Right atrium auricular region (tissue), 2 donors: ENCODE measurements around the gene QRICH1. TPM values are rescaled to one million over a fixed set of nuclear protein-coding genes. Genes with fewer than 3 reads are reported as not detected.

Source experiments
- DNase-seq: peaks from one replicate; pipeline ENCODE4 v3.0.0-alpha.2; 2019; ENCODE audit warnings: low spot score
- H3K27ac ChIP-seq, 2 donors: fragments of 200-600 bp; sonication (generic); 1 replicate in 1 of 2; 2 replicates in 1 of 2; pipeline ENCODE4 v1.5.1; 2016 to 2019
- H3K27me3 ChIP-seq, 2 donors: fragments of 200-600 bp; sonication (generic); one replicate each; pipeline versions ENCODE4 v1.5.1 to v1.6.0; 2017 to 2019
- H3K36me3 ChIP-seq: fragments of 200-600 bp; sonication (generic); one replicate; pipeline ENCODE4 v1.5.1; 2016
- H3K4me1 ChIP-seq, 2 donors: fragments of 200-600 bp; sonication (generic); one replicate each; pipeline versions ENCODE4 v1.5.1 to v1.6.0; 2017 to 2019
- H3K4me3 ChIP-seq, 2 donors: fragments of 200-600 bp; sonication (generic); 1 replicate in 1 of 2; 2 replicates in 1 of 2; pipeline ENCODE4 v1.5.1; 2017 to 2019; ENCODE audit warnings: mild to moderate bottlenecking in 1 of 2, moderate library complexity in 1 of 2
- H3K9me3 ChIP-seq, 2 donors: fragments of 200-600 bp; sonication (generic); one replicate each; pipeline ENCODE4 v1.5.1; 2019
- total RNA-seq, 2 donors: library from RNA; depleted of rRNA; stranded (reverse); fragments of >200 nt; gene quantifications; one replicate each; pipeline ENCODE4 v1.1.0, GENCODE V29; 2016
- TF ChIP-seq, protein P1 (sequence below), 2 donors: fragments of 200-600 bp; sonication (generic); IDR thresholded peaks; one replicate each; pipeline ENCODE4 v1.5.1; 2019; ENCODE audit warnings: antibody characterized with exemption in 2 of 2

The QRICH1 gene
- total RNA-seq, 2 donors from 2014 or later = 39.1 to 46.8 TPM

DNA sequence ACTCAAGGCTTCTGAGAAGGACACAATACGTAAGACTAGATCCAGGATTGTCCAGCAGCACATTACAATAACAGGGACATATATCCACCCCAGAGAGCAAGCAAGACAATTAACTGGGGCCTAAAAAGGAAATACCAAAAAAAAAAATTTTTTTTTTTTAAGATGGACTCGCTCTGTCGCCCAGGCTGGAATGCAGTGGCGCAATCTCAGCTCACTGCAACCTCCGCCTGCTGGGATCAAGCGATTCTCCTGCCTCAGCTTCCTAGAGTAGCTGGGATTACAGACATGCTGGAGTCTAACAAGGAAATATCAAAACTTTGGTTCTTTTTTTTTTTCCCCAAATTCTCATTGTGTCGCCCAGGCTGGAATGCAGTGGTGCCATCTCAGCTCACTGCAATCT is 35.9 kb downstream of the QRICH1 start:
- H3K9me3 ChIP-seq = no peaks in the 10 kb centered on the region
- H3K4me3 ChIP-seq = no peak overlapping the region
- no peak overlapping the region for H3K27ac ChIP-seq
- no peaks in the 10 kb centered on the region for H3K4me1 ChIP-seq
- no peaks in the 10 kb centered on the region for H3K27me3 ChIP-seq
- DNase-seq = no peak
- TF ChIP-seq, protein P1, sequence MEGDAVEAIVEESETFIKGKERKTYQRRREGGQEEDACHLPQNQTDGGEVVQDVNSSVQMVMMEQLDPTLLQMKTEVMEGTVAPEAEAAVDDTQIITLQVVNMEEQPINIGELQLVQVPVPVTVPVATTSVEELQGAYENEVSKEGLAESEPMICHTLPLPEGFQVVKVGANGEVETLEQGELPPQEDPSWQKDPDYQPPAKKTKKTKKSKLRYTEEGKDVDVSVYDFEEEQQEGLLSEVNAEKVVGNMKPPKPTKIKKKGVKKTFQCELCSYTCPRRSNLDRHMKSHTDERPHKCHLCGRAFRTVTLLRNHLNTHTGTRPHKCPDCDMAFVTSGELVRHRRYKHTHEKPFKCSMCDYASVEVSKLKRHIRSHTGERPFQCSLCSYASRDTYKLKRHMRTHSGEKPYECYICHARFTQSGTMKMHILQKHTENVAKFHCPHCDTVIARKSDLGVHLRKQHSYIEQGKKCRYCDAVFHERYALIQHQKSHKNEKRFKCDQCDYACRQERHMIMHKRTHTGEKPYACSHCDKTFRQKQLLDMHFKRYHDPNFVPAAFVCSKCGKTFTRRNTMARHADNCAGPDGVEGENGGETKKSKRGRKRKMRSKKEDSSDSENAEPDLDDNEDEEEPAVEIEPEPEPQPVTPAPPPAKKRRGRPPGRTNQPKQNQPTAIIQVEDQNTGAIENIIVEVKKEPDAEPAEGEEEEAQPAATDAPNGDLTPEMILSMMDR (IDR thresholded peaks at IDR 0.05) = no peak
- peaks cover 73% of the 10 kb centered on the region for H3K36me3 ChIP-seq

DNA sequence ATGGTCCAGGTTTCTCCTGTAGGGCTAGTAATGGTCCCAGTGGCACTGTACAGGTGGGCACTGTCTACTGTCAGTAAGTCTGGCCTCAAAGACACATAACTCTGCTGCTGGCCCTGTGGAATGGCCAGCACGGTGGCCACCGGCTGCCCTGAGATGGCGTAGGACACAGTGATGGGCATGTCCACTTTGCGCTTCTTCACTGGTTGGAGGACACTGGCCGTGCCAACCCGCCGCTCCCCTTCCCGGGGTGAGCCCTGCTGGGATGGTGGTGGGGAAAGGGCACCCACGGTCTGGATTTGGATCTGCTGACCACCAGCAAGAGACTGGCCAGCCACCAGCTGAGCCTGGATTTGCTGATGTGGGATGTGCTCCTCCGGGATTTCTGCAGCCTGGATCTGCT is 36.6 kb downstream of the QRICH1 start:
- Histone ChIP-seq H3K27ac (no peak overlapping the region), H3K27me3 (no peaks in the 10 kb centered on the region), H3K4me1 (no peaks in the 10 kb centered on the region), H3K36me3 (peaks cover 66% of the 10 kb centered on the region), H3K9me3 (no peaks in the 10 kb centered on the region), H3K4me3 (no peak overlapping the region)
- no peak for DNase-seq
- TF ChIP-seq, protein P1 (IDR thresholded peaks at IDR 0.05) = no peak

DNA sequence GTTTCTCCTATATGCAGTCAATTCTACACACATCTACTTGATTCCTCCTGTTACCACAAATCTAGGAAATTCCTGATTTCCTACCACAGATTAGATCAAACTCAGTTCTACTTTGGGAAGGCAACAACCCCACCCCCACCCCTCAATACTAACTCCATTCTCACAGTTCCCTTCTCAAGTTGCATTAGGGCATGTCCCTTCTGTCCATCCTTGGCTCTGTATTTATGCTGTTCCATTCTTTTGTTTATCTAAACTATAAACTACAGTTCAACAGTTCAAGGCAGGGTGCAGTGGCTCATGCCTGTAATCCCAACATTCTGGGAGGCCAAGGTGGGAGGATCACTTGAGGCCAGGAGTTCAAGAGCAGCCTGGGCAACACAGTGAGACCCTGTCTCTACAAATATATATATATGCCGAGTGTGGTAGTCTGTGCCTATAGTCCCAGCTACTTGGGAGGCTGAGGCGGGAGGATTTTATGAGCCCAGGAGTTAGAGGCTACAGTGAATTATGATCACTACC is 39.5 kb downstream of the QRICH1 start:
- H3K9me3 ChIP-seq = no peaks in the 10 kb centered on the region
- DNase-seq = no peak
- TF ChIP-seq, protein P1 (IDR thresholded peaks at IDR 0.05) = no peak
- peaks cover 49% of the 10 kb centered on the region for H3K36me3 ChIP-seq
- no peaks in the 10 kb centered on the region for H3K27me3 ChIP-seq
- H3K4me1 ChIP-seq = no peaks in the 10 kb centered on the region
- no peak overlapping the region for H3K4me3 ChIP-seq
- no peak overlapping the region for H3K27ac ChIP-seq

DNA sequence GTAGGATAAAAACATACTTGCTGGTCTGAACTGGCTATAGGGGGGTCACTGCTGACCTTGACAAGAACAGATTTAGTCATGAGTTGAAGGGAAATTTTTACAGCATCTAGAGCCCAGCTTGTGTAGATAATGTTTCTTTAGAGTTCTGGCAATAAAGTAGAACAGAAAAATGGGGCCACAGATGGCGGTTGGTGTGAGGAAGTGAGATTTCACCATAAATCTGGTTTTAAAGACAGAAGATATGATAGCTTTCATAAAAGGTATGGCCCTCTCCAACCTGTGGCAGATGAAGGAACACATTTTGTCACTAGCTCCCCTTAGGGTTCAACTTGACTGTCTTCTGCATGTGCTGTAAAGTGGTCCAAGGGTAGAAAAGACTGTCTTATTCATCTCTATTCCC is 40.3 kb downstream of the QRICH1 start:
- H3K4me1 ChIP-seq = no peaks in the 10 kb centered on the region
- no peaks in the 10 kb centered on the region for H3K27me3 ChIP-seq
- H3K4me3 ChIP-seq = no peak overlapping the region
- peaks cover 48% of the 10 kb centered on the region for H3K36me3 ChIP-seq
- no peak for DNase-seq
- H3K27ac ChIP-seq = no peak overlapping the region
- TF ChIP-seq, protein P1 (IDR thresholded peaks at IDR 0.05) = no peak
- no peaks in the 10 kb centered on the region for H3K9me3 ChIP-seq

DNA sequence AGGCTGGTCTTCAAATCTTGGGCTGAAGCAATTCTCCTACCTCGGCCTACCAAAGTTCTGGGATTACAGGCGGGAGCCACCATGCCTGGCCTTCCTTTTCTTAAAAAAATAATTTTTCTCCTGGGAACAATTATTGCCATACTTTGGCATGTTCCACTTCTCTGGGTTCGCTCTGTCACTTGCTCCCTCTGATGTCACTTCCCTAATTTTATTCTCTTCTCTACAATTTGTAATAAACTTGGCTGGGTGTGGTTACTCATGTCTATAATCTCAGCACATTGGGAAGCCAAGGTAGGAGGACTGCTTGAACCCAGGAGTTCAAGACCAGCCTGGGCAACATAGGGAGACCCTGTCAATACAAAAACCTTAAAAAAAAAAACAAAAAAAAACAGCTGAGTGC is 58.6 kb downstream of the QRICH1 start:
- H3K36me3 ChIP-seq = peaks cover 76% of the 10 kb centered on the region
- H3K4me1 ChIP-seq = no peaks in the 10 kb centered on the region
- DNase-seq = no peak
- H3K27me3 ChIP-seq = no peaks in the 10 kb centered on the region
- no peaks in the 10 kb centered on the region for H3K9me3 ChIP-seq
- no peak overlapping the region for H3K4me3 ChIP-seq
- TF ChIP-seq, protein P1 (IDR thresholded peaks at IDR 0.05) = no peak
- no peak overlapping the region for H3K27ac ChIP-seq

DNA sequence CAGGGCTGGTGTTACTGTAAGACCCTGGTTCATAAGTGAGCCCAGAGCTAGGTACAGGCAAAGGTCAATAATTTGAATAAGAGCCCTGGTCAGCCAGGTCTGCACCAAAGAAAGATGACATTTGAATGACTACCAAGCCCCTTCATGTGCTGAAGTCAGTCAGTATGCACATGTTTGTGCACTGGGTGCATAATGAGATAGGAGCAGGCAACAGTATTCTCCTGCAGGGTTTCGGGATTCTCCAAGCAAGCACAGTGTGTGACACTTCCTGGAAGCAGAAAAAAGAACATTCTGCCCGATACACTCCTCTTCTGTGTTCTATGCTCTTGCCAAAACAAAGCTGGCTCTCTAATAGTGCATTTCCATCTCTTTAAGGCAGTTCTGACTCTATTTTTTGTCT is 59.2 kb downstream of the QRICH1 start:
- Histone ChIP-seq H3K4me3 (no peak overlapping the region), H3K4me1 (no peaks in the 10 kb centered on the region), H3K27me3 (no peaks in the 10 kb centered on the region), H3K27ac (no peak overlapping the region), H3K36me3 (peaks cover 79% of the 10 kb centered on the region), H3K9me3 (no peaks in the 10 kb centered on the region)
- no peak for DNase-seq
- TF ChIP-seq, protein P1 (IDR thresholded peaks at IDR 0.05) = no peak
